Activated T-helper 17 cell treated with anti-CD3 and anti-CD28 coated beads, Interleukin-2, amount 50 U/mL, for 72 hours (primary cell): ENCODE data around the gene PROSER3. TPM values are rescaled to one million over a fixed set of nuclear protein-coding genes. Genes with fewer than 3 reads are reported as not detected.

Experiments used
- ATAC-seq: fragments of 150-1000 bp; cut with Tn5 transposase; replicated peaks from 2 replicates; pipeline ENCODE4 v1.10.0; 2021; ENCODE audit warnings: mild to moderate bottlenecking, moderate library complexity
- H3K27ac Mint-ChIP-seq: one replicate; pipeline ENCODE4 v1.8.0; 2022; ENCODE audit warnings: mixed read lengths
- H3K27me3 Mint-ChIP-seq: one replicate; pipeline ENCODE4 v1.8.0; 2022; ENCODE audit warnings: mixed read lengths
- H3K36me3 Mint-ChIP-seq: one replicate; pipeline ENCODE4 v1.8.0; 2022; ENCODE audit warnings: low read depth, mild to moderate bottlenecking, mixed read lengths
- H3K4me1 Mint-ChIP-seq: one replicate; pipeline ENCODE4 v1.8.0; 2022; ENCODE audit warnings: mixed read lengths
- H3K4me3 Mint-ChIP-seq: one replicate; pipeline ENCODE4 v1.8.0; 2022; ENCODE audit warnings: mild to moderate bottlenecking, mixed read lengths
- H3K9me3 Mint-ChIP-seq: one replicate; pipeline ENCODE4 v1.8.0; 2022; ENCODE audit warnings: mixed read lengths
- total RNA-seq, 2 donors: library from RNA; stranded (reverse); gene quantifications; one replicate each; pipeline ENCODE4 v1.2.3, GENCODE V29; 2022

Gene PROSER3
- total RNA-seq, 2 donors from 2014 or later = 28.4 to 31.2 TPM

GRCh38 chr19:35729021-35729420 lies 29.0 kb upstream of the PROSER3 start:
- H3K36me3 Mint-ChIP-seq = peaks cover 88% of the 10 kb centered on the region
- H3K4me3 Mint-ChIP-seq = no peak overlapping the region
- H3K27me3 Mint-ChIP-seq = no peaks in the 10 kb centered on the region
- H3K27ac Mint-ChIP-seq = no peak overlapping the region
- no peaks in the 10 kb centered on the region for H3K9me3 Mint-ChIP-seq
- ATAC-seq = no peak
- peaks cover 11% of the 10 kb centered on the region for H3K4me1 Mint-ChIP-seq

GRCh38 chr19:35729763-35730162 lies 28.2 kb upstream of the PROSER3 start:
- peaks cover 88% of the 10 kb centered on the region for H3K36me3 Mint-ChIP-seq

GRCh38 chr19:35730326-35730725 lies 27.6 kb upstream of the PROSER3 start:
- H3K36me3 Mint-ChIP-seq = peaks cover 88% of the 10 kb centered on the region
- H3K27ac Mint-ChIP-seq = peak overlapping the region; percentile 38
- no peaks in the 10 kb centered on the region for H3K9me3 Mint-ChIP-seq
- ATAC-seq = no peak
- peaks cover 17% of the 10 kb centered on the region for H3K4me1 Mint-ChIP-seq
- H3K4me3 Mint-ChIP-seq = no peak overlapping the region
- H3K27me3 Mint-ChIP-seq = no peaks in the 10 kb centered on the region

More at GRCh38 chr19:35729763-35730162, 28.2 kb upstream of the PROSER3 start:
- H3K27me3 Mint-ChIP-seq = no peaks in the 10 kb centered on the region
- no peaks in the 10 kb centered on the region for H3K9me3 Mint-ChIP-seq
- H3K4me1 Mint-ChIP-seq = peaks cover 15% of the 10 kb centered on the region
- peak overlapping the region; percentile 38 for H3K27ac Mint-ChIP-seq
- ATAC-seq = no peak
- H3K4me3 Mint-ChIP-seq = no peak overlapping the region

GRCh38 chr19:35731353-35731752 lies 26.6 kb upstream of the PROSER3 start:
- Mint-ChIP-seq H3K27ac (peak overlapping the region; percentile 74), H3K9me3 (no peaks in the 10 kb centered on the region), H3K36me3 (peaks cover 88% of the 10 kb centered on the region), H3K4me1 (peaks cover 23% of the 10 kb centered on the region), H3K27me3 (no peaks in the 10 kb centered on the region), H3K4me3 (no peak overlapping the region)
- ATAC-seq = peak; percentile 13

- Mint-ChIP-seq H3K36me3 (peaks cover 88% of the 10 kb centered on the region), H3K4me1 (peaks cover 26% of the 10 kb centered on the region), H3K27me3 (no peaks in the 10 kb centered on the region), H3K27ac (no peak overlapping the region), H3K9me3 (no peaks in the 10 kb centered on the region), H3K4me3 (no peak overlapping the region)
- ATAC-seq = no peak
Observed at GRCh38 chr19:35731779-35732405, 26.1 kb upstream of the PROSER3 start.

- no peaks in the 10 kb centered on the region for H3K9me3 Mint-ChIP-seq
- no peaks in the 10 kb centered on the region for H3K27me3 Mint-ChIP-seq
- peaks cover 31% of the 10 kb centered on the region for H3K4me1 Mint-ChIP-seq
- no peak overlapping the region for H3K27ac Mint-ChIP-seq
- H3K4me3 Mint-ChIP-seq = no peak overlapping the region
- ATAC-seq = no peak
- peaks cover 88% of the 10 kb centered on the region for H3K36me3 Mint-ChIP-seq
Observed at GRCh38 chr19:35732540-35733179, 25.3 kb upstream of the PROSER3 start.

GRCh38 chr19:35733180-35734125 lies 24.5 kb upstream of the PROSER3 start:
- H3K36me3 Mint-ChIP-seq = peaks cover 88% of the 10 kb centered on the region
- H3K9me3 Mint-ChIP-seq = no peaks in the 10 kb centered on the region
- no peaks in the 10 kb centered on the region for H3K27me3 Mint-ChIP-seq
- no peak overlapping the region for H3K4me3 Mint-ChIP-seq
- peak overlapping the region; percentile 80 for H3K27ac Mint-ChIP-seq
- ATAC-seq = no peak
- H3K4me1 Mint-ChIP-seq = peaks cover 31% of the 10 kb centered on the region

- peaks cover 31% of the 10 kb centered on the region for H3K4me1 Mint-ChIP-seq
- H3K9me3 Mint-ChIP-seq = no peaks in the 10 kb centered on the region
- H3K36me3 Mint-ChIP-seq = peaks cover 88% of the 10 kb centered on the region
- H3K27me3 Mint-ChIP-seq = no peaks in the 10 kb centered on the region
- ATAC-seq = no peak
- H3K27ac Mint-ChIP-seq = peak overlapping the region; percentile 80
- H3K4me3 Mint-ChIP-seq = no peak overlapping the region
Observed at GRCh38 chr19:35734273-35734672, 23.7 kb upstream of the PROSER3 start.

GRCh38 chr19:35734889-35735288 lies 23.1 kb upstream of the PROSER3 start:
- H3K36me3 Mint-ChIP-seq = peaks cover 86% of the 10 kb centered on the region
- H3K4me3 Mint-ChIP-seq = no peak overlapping the region
- peak overlapping the region; percentile 80 for H3K27ac Mint-ChIP-seq
- no peak for ATAC-seq
- H3K27me3 Mint-ChIP-seq = no peaks in the 10 kb centered on the region
- H3K9me3 Mint-ChIP-seq = no peaks in the 10 kb centered on the region
- peaks cover 31% of the 10 kb centered on the region for H3K4me1 Mint-ChIP-seq

GRCh38 chr19:35736913-35737886 lies 20.8 kb upstream of the PROSER3 start:
- H3K27me3 Mint-ChIP-seq = no peaks in the 10 kb centered on the region
- peaks cover 82% of the 10 kb centered on the region for H3K36me3 Mint-ChIP-seq
- peaks cover 29% of the 10 kb centered on the region for H3K4me1 Mint-ChIP-seq
- H3K4me3 Mint-ChIP-seq = no peak overlapping the region
- no peaks in the 10 kb centered on the region for H3K9me3 Mint-ChIP-seq
- H3K27ac Mint-ChIP-seq = peak overlapping the region; percentile 68
- no peak for ATAC-seq

GRCh38 chr19:35738021-35738886 lies 19.7 kb upstream of the PROSER3 start:
- H3K4me3 Mint-ChIP-seq = peak overlapping the region; percentile 95
- no peaks in the 10 kb centered on the region for H3K27me3 Mint-ChIP-seq
- ATAC-seq = no peak
- H3K9me3 Mint-ChIP-seq = no peaks in the 10 kb centered on the region
- H3K36me3 Mint-ChIP-seq = peaks cover 89% of the 10 kb centered on the region
- H3K27ac Mint-ChIP-seq = no peak overlapping the region
- H3K4me1 Mint-ChIP-seq = peaks cover 34% of the 10 kb centered on the region

GRCh38 chr19:35738887-35739229 lies 19.1 kb upstream of the PROSER3 start:
- H3K36me3 Mint-ChIP-seq = peaks cover 84% of the 10 kb centered on the region
- no peaks in the 10 kb centered on the region for H3K9me3 Mint-ChIP-seq
- H3K27ac Mint-ChIP-seq = no peak overlapping the region
- H3K4me3 Mint-ChIP-seq = peak overlapping the region; percentile 95
- H3K27me3 Mint-ChIP-seq = no peaks in the 10 kb centered on the region
- H3K4me1 Mint-ChIP-seq = peaks cover 33% of the 10 kb centered on the region
- ATAC-seq = no peak
